Measurements from ENCODE around the gene IQCB1. TPM values are rescaled to one million over a fixed set of nuclear protein-coding genes. Genes with fewer than 3 reads are reported as not detected.

IQCB1 gene
- total and polyA plus RNA-seq, 7 donors, result 6.2 to 21.6 (median 18.9) TPM

DNA sequence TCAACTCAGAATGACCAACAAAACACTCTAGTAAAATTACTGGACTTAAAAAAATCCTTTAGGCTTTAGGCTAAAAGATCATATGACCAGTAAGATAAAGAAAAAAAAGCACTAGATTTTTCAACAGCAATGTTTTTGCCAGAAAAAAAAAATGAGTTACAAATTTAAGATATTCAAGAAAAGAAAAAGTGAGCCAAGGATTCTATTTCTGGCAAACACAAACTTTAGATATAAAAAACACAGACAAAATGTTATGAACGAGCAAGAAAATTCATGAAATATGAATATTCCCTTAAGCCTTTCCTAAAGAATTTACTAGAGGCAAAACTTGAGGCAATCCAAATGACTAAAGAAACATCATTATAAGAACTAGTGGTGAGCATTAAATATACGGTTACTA is 94.0 kb downstream of the IQCB1 start:
- peaks cover 0 to 21% (median 10%) of the 10 kb centered on the region in 4 donors for H3K4me1 ChIP-seq
- peaks cover 0 to 7% (median 0%) of the 10 kb centered on the region in 4 donors for H3K9me3 ChIP-seq
- no peaks in the 10 kb centered on the region for H3K27me3 ChIP-seq
- intact Hi-C loops (cut with DNase I), result no loop called here
- WGBS, 2 donors, result 86 to 89% methylated on average over 2 of the region's 2 CpGs
- H3K27ac ChIP-seq, result no peak overlapping the region
- TF ChIP-seq POLR2AphosphoS5 (IDR thresholded peaks at IDR 0.05), result no peak
- TF ChIP-seq EP300 (IDR thresholded peaks at IDR 0.05), result no peak
- TF ChIP-seq POLR2A (IDR thresholded peaks at IDR 0.05), result no peak
- TF ChIP-seq, protein P1, sequence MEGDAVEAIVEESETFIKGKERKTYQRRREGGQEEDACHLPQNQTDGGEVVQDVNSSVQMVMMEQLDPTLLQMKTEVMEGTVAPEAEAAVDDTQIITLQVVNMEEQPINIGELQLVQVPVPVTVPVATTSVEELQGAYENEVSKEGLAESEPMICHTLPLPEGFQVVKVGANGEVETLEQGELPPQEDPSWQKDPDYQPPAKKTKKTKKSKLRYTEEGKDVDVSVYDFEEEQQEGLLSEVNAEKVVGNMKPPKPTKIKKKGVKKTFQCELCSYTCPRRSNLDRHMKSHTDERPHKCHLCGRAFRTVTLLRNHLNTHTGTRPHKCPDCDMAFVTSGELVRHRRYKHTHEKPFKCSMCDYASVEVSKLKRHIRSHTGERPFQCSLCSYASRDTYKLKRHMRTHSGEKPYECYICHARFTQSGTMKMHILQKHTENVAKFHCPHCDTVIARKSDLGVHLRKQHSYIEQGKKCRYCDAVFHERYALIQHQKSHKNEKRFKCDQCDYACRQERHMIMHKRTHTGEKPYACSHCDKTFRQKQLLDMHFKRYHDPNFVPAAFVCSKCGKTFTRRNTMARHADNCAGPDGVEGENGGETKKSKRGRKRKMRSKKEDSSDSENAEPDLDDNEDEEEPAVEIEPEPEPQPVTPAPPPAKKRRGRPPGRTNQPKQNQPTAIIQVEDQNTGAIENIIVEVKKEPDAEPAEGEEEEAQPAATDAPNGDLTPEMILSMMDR (IDR thresholded peaks at IDR 0.05), result no peak
- H3K4me3 ChIP-seq, result no peak overlapping the region
- H3K36me3 ChIP-seq, result no peaks in the 10 kb centered on the region
- DNase-seq, result no peak

DNA sequence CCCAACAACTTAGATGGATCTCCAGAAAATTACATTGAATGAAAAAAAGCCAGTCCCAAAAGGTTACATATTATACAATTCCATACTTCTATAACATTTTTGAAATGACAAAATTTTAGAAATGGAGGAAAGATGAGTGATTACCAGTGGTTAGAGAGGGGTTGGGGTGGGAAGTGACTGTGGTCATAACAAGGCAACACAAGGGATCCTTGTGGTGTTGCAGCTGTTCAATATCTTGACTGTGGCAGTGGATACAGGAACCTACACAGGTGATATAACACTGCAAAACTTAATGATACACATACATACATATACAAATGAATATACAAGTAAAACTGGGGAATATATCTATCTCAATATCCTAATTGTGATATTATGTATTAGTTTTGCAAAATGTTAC is 95.0 kb downstream of the IQCB1 start:
- Histone ChIP-seq H3K9me3 (peaks cover 0 to 7% (median 0%) of the 10 kb centered on the region in 4 donors), H3K36me3 (no peaks in the 10 kb centered on the region), H3K27ac (no peak overlapping the region), H3K4me3 (no peak overlapping the region), H3K4me1 (peaks cover 0 to 22% (median 14%) of the 10 kb centered on the region in 4 donors), H3K27me3 (no peaks in the 10 kb centered on the region)
- no peak for TF ChIP-seq POLR2AphosphoS5 (IDR thresholded peaks at IDR 0.05)
- TF ChIP-seq, protein P1 (IDR thresholded peaks at IDR 0.05), result no peak
- TF ChIP-seq POLR2A (IDR thresholded peaks at IDR 0.05), result no peak
- no peak for TF ChIP-seq EP300 (IDR thresholded peaks at IDR 0.05)
- intact Hi-C loops (cut with DNase I), result no loop called here
- DNase-seq, result no peak

DNA sequence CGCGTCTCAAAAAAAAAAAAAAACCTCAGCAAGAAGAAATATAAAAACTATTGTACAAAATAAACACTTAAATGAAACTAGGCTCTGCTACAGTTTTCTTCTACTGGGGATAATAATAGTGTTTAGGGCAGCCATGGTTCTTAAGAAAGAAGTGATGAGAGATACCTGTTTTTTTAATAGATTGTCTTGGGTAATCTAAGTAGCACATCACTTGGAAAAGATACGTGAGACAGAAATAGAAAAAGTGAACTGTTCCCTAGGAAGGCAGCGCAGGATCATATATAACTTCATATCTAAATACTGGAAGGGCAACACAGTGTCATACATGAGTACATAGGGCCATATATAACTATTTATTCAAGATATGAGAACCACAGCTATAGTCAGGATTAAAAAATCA is 97.2 kb downstream of the IQCB1 start:
- DNase-seq, result no peak
- Histone ChIP-seq H3K36me3 (no peaks in the 10 kb centered on the region), H3K4me1 (peaks cover 0 to 31% (median 20%) of the 10 kb centered on the region in 4 donors), H3K27me3 (no peaks in the 10 kb centered on the region), H3K27ac (no peak overlapping the region), H3K4me3 (no peak overlapping the region), H3K9me3 (peaks cover 0 to 5% (median 0%) of the 10 kb centered on the region in 4 donors)
- WGBS, 2 donors, result 94 to 97% methylated on average over 4 of the region's 4 CpGs
- TF ChIP-seq EP300 (IDR thresholded peaks at IDR 0.05) (no peak), POLR2AphosphoS5 (IDR thresholded peaks at IDR 0.05) (no peak), POLR2A (IDR thresholded peaks at IDR 0.05) (no peak)
- TF ChIP-seq, protein P1 (IDR thresholded peaks at IDR 0.05), result no peak
- intact Hi-C loops (cut with DNase I), result no loop called here

DNA sequence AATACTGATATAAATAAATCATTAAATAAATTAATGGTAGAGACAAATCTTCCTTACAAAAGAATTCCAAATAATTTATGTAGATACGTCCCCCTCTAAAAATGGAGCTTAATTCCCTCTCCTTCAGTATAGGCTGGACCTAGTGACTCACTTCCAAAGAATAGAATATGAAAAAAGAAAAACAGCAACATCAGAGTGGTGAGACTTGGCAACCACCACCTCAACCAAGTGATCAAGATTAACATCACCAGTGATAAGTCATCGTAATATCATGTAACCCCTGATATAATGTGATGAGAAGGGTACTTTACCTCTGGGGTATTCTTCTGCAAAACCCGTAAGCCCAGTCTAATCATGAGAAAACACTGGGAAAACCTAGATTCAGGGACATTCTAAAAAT is 98.7 kb downstream of the IQCB1 start:
- no peak overlapping the region for H3K4me3 ChIP-seq
- no peaks in the 10 kb centered on the region for H3K9me3 ChIP-seq
- no peak for DNase-seq
- TF ChIP-seq EP300 (IDR thresholded peaks at IDR 0.05) (no peak), POLR2AphosphoS5 (IDR thresholded peaks at IDR 0.05) (no peak), POLR2A (IDR thresholded peaks at IDR 0.05) (no peak)
- TF ChIP-seq, protein P1 (IDR thresholded peaks at IDR 0.05), result no peak
- H3K36me3 ChIP-seq, result no peaks in the 10 kb centered on the region
- 93 to 95% methylated on average over 3 of the region's 3 CpGs for WGBS, 2 donors
- intact Hi-C loops (cut with DNase I), result no loop called here
- H3K4me1 ChIP-seq, result peaks cover 0 to 36% (median 20%) of the 10 kb centered on the region in 4 donors
- H3K27me3 ChIP-seq, result no peaks in the 10 kb centered on the region
- no peak overlapping the region for H3K27ac ChIP-seq

DNA sequence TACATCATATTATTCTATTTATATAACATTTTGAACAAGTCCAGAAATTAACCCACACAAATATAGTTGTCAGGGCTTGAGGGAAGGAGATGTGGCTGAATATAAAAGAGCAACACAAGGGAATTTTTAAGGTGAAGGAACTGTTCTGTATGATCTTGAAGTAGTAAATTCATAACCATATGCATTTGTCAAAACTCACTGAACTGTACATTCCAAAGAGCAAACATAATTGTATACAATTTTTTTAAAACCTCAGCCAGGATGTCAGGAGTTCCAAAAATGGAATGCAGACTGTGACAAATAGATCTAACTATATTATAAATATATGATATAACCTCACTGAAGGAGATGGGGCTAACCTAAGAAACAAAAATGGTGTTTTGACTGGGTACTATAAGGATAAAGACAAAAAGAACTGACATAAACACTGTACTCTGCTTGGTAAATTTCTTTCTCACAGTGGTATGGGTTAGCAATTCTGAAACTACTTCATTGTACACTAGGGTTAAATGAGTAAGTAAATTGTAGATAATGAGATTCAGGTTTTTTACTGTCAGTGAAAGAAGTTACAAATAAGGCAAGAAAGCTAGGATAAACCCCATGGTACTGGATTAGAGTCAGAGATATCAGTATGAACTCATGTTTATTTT is 99.7 kb downstream of the IQCB1 start:
- no peaks in the 10 kb centered on the region for H3K27me3 ChIP-seq

More for the DNA sequence above, 99.7 kb downstream of the IQCB1 start:
- no peak overlapping the region for H3K27ac ChIP-seq
- no peaks in the 10 kb centered on the region for H3K9me3 ChIP-seq
- H3K36me3 ChIP-seq, result no peaks in the 10 kb centered on the region
- TF ChIP-seq, protein P1 (IDR thresholded peaks at IDR 0.05), result no peak
- TF ChIP-seq POLR2AphosphoS5 (IDR thresholded peaks at IDR 0.05) (no peak), EP300 (IDR thresholded peaks at IDR 0.05) (no peak), POLR2A (IDR thresholded peaks at IDR 0.05) (no peak)
- no peak for DNase-seq
- intact Hi-C loops (cut with DNase I), result no loop called here
- H3K4me1 ChIP-seq, result peaks cover 0 to 42% (median 20%) of the 10 kb centered on the region in 4 donors
- H3K4me3 ChIP-seq, result no peak overlapping the region

Data from sigmoid colon (tissue), 7 donors.